ENCODE measurements around the gene ALX4. TPM values are rescaled to one million over a fixed set of nuclear protein-coding genes. Genes with fewer than 3 reads are reported as not detected.

ALX4 gene
- total and polyA plus RNA-seq, 2 of the 8 experiments (the other 6 are each of a cell fraction or from before 2014, with no cell fraction given): not detected

- TF ChIP-seq, protein P1, sequence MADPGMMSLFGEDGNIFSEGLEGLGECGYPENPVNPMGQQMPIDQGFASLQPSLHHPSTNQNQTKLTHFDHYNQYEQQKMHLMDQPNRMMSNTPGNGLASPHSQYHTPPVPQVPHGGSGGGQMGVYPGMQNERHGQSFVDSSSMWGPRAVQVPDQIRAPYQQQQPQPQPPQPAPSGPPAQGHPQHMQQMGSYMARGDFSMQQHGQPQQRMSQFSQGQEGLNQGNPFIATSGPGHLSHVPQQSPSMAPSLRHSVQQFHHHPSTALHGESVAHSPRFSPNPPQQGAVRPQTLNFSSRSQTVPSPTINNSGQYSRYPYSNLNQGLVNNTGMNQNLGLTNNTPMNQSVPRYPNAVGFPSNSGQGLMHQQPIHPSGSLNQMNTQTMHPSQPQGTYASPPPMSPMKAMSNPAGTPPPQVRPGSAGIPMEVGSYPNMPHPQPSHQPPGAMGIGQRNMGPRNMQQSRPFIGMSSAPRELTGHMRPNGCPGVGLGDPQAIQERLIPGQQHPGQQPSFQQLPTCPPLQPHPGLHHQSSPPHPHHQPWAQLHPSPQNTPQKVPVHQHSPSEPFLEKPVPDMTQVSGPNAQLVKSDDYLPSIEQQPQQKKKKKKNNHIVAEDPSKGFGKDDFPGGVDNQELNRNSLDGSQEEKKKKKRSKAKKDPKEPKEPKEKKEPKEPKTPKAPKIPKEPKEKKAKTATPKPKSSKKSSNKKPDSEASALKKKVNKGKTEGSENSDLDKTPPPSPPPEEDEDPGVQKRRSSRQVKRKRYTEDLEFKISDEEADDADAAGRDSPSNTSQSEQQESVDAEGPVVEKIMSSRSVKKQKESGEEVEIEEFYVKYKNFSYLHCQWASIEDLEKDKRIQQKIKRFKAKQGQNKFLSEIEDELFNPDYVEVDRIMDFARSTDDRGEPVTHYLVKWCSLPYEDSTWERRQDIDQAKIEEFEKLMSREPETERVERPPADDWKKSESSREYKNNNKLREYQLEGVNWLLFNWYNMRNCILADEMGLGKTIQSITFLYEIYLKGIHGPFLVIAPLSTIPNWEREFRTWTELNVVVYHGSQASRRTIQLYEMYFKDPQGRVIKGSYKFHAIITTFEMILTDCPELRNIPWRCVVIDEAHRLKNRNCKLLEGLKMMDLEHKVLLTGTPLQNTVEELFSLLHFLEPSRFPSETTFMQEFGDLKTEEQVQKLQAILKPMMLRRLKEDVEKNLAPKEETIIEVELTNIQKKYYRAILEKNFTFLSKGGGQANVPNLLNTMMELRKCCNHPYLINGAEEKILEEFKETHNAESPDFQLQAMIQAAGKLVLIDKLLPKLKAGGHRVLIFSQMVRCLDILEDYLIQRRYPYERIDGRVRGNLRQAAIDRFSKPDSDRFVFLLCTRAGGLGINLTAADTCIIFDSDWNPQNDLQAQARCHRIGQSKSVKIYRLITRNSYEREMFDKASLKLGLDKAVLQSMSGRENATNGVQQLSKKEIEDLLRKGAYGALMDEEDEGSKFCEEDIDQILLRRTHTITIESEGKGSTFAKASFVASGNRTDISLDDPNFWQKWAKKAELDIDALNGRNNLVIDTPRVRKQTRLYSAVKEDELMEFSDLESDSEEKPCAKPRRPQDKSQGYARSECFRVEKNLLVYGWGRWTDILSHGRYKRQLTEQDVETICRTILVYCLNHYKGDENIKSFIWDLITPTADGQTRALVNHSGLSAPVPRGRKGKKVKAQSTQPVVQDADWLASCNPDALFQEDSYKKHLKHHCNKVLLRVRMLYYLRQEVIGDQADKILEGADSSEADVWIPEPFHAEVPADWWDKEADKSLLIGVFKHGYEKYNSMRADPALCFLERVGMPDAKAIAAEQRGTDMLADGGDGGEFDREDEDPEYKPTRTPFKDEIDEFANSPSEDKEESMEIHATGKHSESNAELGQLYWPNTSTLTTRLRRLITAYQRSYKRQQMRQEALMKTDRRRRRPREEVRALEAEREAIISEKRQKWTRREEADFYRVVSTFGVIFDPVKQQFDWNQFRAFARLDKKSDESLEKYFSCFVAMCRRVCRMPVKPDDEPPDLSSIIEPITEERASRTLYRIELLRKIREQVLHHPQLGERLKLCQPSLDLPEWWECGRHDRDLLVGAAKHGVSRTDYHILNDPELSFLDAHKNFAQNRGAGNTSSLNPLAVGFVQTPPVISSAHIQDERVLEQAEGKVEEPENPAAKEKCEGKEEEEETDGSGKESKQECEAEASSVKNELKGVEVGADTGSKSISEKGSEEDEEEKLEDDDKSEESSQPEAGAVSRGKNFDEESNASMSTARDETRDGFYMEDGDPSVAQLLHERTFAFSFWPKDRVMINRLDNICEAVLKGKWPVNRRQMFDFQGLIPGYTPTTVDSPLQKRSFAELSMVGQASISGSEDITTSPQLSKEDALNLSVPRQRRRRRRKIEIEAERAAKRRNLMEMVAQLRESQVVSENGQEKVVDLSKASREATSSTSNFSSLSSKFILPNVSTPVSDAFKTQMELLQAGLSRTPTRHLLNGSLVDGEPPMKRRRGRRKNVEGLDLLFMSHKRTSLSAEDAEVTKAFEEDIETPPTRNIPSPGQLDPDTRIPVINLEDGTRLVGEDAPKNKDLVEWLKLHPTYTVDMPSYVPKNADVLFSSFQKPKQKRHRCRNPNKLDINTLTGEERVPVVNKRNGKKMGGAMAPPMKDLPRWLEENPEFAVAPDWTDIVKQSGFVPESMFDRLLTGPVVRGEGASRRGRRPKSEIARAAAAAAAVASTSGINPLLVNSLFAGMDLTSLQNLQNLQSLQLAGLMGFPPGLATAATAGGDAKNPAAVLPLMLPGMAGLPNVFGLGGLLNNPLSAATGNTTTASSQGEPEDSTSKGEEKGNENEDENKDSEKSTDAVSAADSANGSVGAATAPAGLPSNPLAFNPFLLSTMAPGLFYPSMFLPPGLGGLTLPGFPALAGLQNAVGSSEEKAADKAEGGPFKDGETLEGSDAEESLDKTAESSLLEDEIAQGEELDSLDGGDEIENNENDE (IDR thresholded peaks at IDR 0.05; ENCODE audit: insufficient replicate concordance, low read length): no peak
- TF ChIP-seq JUN (IDR thresholded peaks at IDR 0.05; ENCODE audit: low read depth, low read length) (no peak), ASH2L (IDR thresholded peaks at IDR 0.05; ENCODE audit: low read length) (no peak), SUZ12 (IDR thresholded peaks at IDR 0.05; ENCODE audit: low read length) (no peak), SIX5 (IDR thresholded peaks at IDR 0.05; ENCODE audit: low read depth, low read length) (no peak)
Observed at GRCh38 chr11:44324749-44325525, 15.0 kb upstream of the ALX4 start (continued).
